GM15510 (cell line): ENCODE data around the gene ADGRL3.

ENCODE experiments used
- POLR2A ChIP-seq: IDR thresholded peaks from 3 replicates; pipeline ENCODE4 v1.6.1; 2011; ENCODE audit warnings: borderline replicate concordance; ENCODE audit not compliant: insufficient read length; ENCODE audit errors: extremely low read depth

ADGRL3 gene

DNA sequence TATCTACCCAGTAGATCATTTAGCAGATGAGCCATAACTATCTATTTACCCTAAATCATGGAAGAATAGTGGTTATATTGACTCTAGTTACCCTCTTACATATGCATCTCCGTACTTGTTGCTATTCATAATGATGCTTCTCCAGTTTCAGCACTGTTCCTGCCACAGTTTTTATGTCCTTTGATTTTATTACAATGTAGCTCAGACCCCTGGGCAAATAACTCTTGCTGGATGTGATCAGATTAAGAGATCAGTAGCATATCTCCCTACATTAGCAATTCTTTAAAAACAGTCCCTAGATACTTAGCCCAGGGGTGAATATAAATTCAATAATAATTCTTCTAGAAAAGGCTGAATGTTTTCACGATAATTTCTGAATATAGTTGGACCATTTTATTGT, 696.5 kb downstream of the ADGRL3 start:
- TF ChIP-seq POLR2A = no peak

GRCh38 chr4:61909031-61909430, 708.9 kb downstream of the ADGRL3 start:
- TF ChIP-seq POLR2A = no peak

- TF ChIP-seq POLR2A = no peak
Observed at GRCh38 chr4:61911313-61911756, 711.2 kb downstream of the ADGRL3 start.

- TF ChIP-seq POLR2A = no peak
Observed at GRCh38 chr4:61913619-61914018, 713.5 kb downstream of the ADGRL3 start.

DNA sequence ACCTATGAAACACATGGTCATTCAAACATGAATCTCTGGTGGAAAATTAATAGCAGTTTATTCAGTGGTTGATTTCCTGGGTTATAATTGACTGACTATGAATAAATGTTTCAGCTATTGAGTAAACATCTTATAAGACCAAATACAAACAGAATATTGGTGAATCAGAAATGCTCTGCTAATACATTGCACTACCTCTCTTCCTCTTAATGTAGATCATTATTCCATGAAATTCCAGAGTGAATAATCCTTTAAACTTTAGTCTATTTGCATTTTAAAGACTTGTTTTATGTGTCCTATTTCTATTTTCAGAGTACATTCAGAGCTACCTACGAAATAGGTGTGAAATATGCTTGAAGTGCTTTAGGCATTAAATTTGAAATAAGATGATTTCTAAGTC, 715.4 kb downstream of the ADGRL3 start:
- TF ChIP-seq POLR2A = no peak

DNA sequence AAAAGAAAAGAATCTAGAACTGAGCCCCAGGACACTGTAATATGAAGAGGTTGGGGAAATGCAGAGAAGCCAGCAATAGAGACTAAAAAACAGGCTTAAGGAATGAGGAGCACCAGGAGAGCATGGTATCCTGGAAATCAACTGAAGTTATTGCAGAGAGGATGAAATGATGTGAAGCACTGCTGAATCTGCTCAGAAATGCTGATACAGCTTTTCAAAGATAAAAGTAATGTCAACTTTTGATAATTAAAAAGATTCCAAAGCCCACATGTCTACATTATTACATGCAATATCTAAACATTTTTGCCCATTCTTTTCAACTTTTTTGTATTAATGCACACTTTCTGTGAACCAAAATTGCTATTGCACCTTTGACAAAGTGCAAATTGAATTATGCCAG, 718.4 kb downstream of the ADGRL3 start:
- TF ChIP-seq POLR2A = no peak

- no peak for TF ChIP-seq POLR2A
Observed at GRCh38 chr4:61918987-61919386, 718.9 kb downstream of the ADGRL3 start.

- no peak for TF ChIP-seq POLR2A
Observed at GRCh38 chr4:61919561-61919960, 719.4 kb downstream of the ADGRL3 start.

- TF ChIP-seq POLR2A = no peak
Observed at GRCh38 chr4:61921920-61922319, 721.8 kb downstream of the ADGRL3 start.

GRCh38 chr4:61922766-61923165, 722.6 kb downstream of the ADGRL3 start:
- TF ChIP-seq POLR2A = no peak

GRCh38 chr4:61923179-61923578, 723.1 kb downstream of the ADGRL3 start:
- no peak for TF ChIP-seq POLR2A

- TF ChIP-seq POLR2A = no peak
Observed at GRCh38 chr4:61924131-61924530, 724.0 kb downstream of the ADGRL3 start.

DNA sequence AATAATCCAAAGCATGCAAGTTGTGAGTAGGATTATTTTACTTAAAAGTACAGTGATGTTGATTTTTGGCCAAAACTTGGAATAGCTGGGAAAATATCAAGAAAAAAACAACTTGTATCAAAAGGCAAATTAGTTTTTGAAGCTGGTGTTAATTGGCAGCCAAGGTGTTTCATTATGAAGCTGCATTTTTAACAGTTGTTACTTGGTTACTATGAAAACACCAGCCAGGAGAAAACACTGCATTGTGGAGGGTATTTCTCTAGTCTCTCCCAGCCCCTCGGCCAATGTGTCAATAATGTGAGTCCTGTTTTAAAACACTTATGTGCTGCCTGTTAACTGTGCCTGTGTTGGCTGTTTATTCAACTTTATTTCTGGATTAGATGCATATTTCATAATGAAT, 733.4 kb downstream of the ADGRL3 start:
- TF ChIP-seq POLR2A = no peak

DNA sequence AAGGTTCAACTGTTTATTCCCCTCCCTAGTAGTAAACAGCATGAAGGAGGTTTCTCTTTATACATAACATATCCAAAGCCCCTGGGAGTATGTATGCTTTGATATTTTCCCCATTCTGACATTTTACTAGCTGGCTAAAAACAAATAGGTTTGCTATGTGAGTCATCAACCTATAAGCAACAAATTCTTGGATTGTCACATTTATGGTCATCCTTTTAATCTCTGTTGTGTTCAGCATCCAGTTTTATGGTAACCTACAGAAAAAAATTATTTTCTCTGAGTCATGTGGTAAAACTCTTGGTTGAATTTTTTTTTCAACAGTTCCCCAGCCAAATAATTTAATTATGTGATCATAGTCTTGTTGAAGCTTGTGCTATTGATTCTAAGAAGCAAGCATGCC, 734.1 kb downstream of the ADGRL3 start:
- no peak for TF ChIP-seq POLR2A

- no peak for TF ChIP-seq POLR2A
Observed at GRCh38 chr4:61938250-61938846, 738.2 kb downstream of the ADGRL3 start.

- no peak for TF ChIP-seq POLR2A
Observed at GRCh38 chr4:61950625-61951024, 750.5 kb downstream of the ADGRL3 start.

- no peak for TF ChIP-seq POLR2A
Observed at GRCh38 chr4:61953386-61953785, 753.3 kb downstream of the ADGRL3 start.
